Gastroesophageal sphincter (tissue), 4 donors: ENCODE results near the gene PXYLP1. TPM values are rescaled to one million over a fixed set of nuclear protein-coding genes. Genes with fewer than 3 reads are reported as not detected.

ENCODE experiments used
- ATAC-seq: fragments of 150-250 bp; one replicate; pipeline ENCODE4 v1.9.1; 2016; ENCODE audit warnings: mild to moderate bottlenecking, moderate library complexity
- H3K27ac ChIP-seq, 4 donors: fragments of 200-600 bp; sonication (generic) in 3 of 4; 1 replicate in 3 of 4; 2 replicates in 1 of 4; pipeline ENCODE4 v1.5.1; 2016 to 2019
- H3K27me3 ChIP-seq: fragments of 200-600 bp; sonication (generic); one replicate; pipeline ENCODE4 v1.5.1; 2019
- H3K36me3 ChIP-seq, 2 donors: fragments of 200-600 bp; sonication (generic); one replicate each; pipeline ENCODE4 v1.5.1; 2019; ENCODE audit warnings: control low read depth in 1 of 2
- H3K4me1 ChIP-seq, 3 donors: fragments of 200-600 bp; sonication (generic); 1 replicate in 2 of 3; 2 replicates in 1 of 3; pipeline ENCODE4 v1.5.1; 2016 to 2019; ENCODE audit warnings: control low read depth in 2 of 3
- H3K4me3 ChIP-seq, 2 donors: fragments of 200-600 bp; sonication (generic); one replicate each; pipeline ENCODE4 v1.5.1; 2019; ENCODE audit warnings: mild to moderate bottlenecking in 1 of 2, moderate library complexity in 1 of 2
- H3K9me3 ChIP-seq, 3 donors: fragments of 200-600 bp; sonication (generic); one replicate each; pipeline ENCODE4 v1.5.1; 2017 to 2019; ENCODE audit warnings: control low read depth in 2 of 3
- CTCF ChIP-seq, 4 experiments: fragments of 200-600 bp in 2 of 4; fragments of 450-650 bp in 2 of 4; sonication (generic) in 1 of 4; IDR thresholded peaks; one replicate each; pipeline ENCODE4 v1.5.1; 2017 to 2019; ENCODE audit warnings: antibody characterized with exemption in 4 of 4, mild to moderate bottlenecking in 2 of 4, moderate library complexity in 2 of 4
- EP300 ChIP-seq: sonication (generic); formaldehyde crosslinking; IDR thresholded peaks from one replicate; pipeline ENCODE4 v1.6.1; 2017; ENCODE audit warnings: antibody characterized with exemption, mild to moderate bottlenecking
- POLR2A ChIP-seq, 2 donors: fragments of 450-650 bp; IDR thresholded peaks; one replicate each; pipeline ENCODE4 v1.6.1; 2017; ENCODE audit warnings: antibody characterized with exemption in 2 of 2, mild to moderate bottlenecking in 2 of 2, moderate library complexity in 1 of 2
- POLR2AphosphoS5 ChIP-seq: sonication (generic); formaldehyde crosslinking; IDR thresholded peaks from one replicate; pipeline ENCODE4 v1.6.1; 2017; ENCODE audit warnings: antibody characterized with exemption
- WGBS, 2 donors: methylation state at CpG; one replicate each; pipeline ENCODE4 v1.1.5; 2018; ENCODE audit warnings: low coverage in 1 of 2; 5-methylcytosine and 5-hydroxymethylcytosine counted together
- total RNA-seq, 4 donors: library from RNA; depleted of rRNA; stranded (reverse); fragments of >200 nt; gene quantifications; one replicate each; pipeline ENCODE4 v1.1.0, GENCODE V29; 2016

PXYLP1 gene
- total RNA-seq, 4 donors from 2014 or later, result 6.5 to 16.9 (median 10.0) TPM

GRCh38 chr3:141320399-141321108 is 88.9 kb downstream of the PXYLP1 start:
- TF ChIP-seq POLR2AphosphoS5, result no peak
- TF ChIP-seq EP300, result no peak
- TF ChIP-seq POLR2A (IDR thresholded peaks at IDR 0.05), result no peak
- no peaks in the 10 kb centered on the region for H3K4me1 ChIP-seq
- H3K36me3 ChIP-seq, result no peaks in the 10 kb centered on the region
- H3K27ac ChIP-seq, result no peak overlapping the region
- H3K9me3 ChIP-seq, result no peaks in the 10 kb centered on the region
- H3K27me3 ChIP-seq, result no peaks in the 10 kb centered on the region
- no peak overlapping the region for H3K4me3 ChIP-seq
- ATAC-seq, result no peak

GRCh38 chr3:141321109-141321497 is 89.5 kb downstream of the PXYLP1 start:
- Histone ChIP-seq H3K36me3 (no peaks in the 10 kb centered on the region), H3K4me1 (no peaks in the 10 kb centered on the region), H3K4me3 (no peak overlapping the region), H3K27me3 (no peaks in the 10 kb centered on the region), H3K9me3 (no peaks in the 10 kb centered on the region), H3K27ac (no peak overlapping the region)
- WGBS, 2 donors, result 80 to 100% methylated on average over 1 of the region's 1 CpG
- no peak for TF ChIP-seq CTCF (IDR thresholded peaks at IDR 0.05)
- no peak for TF ChIP-seq EP300
- ATAC-seq, result no peak

- no peaks in the 10 kb centered on the region for H3K9me3 ChIP-seq
- H3K36me3 ChIP-seq, result no peaks in the 10 kb centered on the region
- ATAC-seq, result no peak
- WGBS, 2 donors, result 80 to 96% methylated on average over 4 of the region's 4 CpGs
- H3K4me1 ChIP-seq, result no peaks in the 10 kb centered on the region
- no peak for TF ChIP-seq CTCF (IDR thresholded peaks at IDR 0.05)
- TF ChIP-seq POLR2A (IDR thresholded peaks at IDR 0.05), result no peak
- no peak overlapping the region for H3K27ac ChIP-seq
- H3K4me3 ChIP-seq, result no peak overlapping the region
- no peaks in the 10 kb centered on the region for H3K27me3 ChIP-seq
Observed at GRCh38 chr3:141323936-141324704, 92.5 kb downstream of the PXYLP1 start.

GRCh38 chr3:141326123-141326522 is 94.5 kb downstream of the PXYLP1 start:
- Histone ChIP-seq H3K27me3 (no peaks in the 10 kb centered on the region), H3K4me3 (no peak overlapping the region), H3K36me3 (no peaks in the 10 kb centered on the region), H3K9me3 (no peaks in the 10 kb centered on the region), H3K4me1 (no peaks in the 10 kb centered on the region), H3K27ac (no peak overlapping the region)
- TF ChIP-seq CTCF (IDR thresholded peaks at IDR 0.05) (no peak), POLR2A (IDR thresholded peaks at IDR 0.05) (no peak), EP300 (no peak), POLR2AphosphoS5 (no peak)
- no peak for ATAC-seq

GRCh38 chr3:141326626-141327025 is 95.0 kb downstream of the PXYLP1 start:
- Histone ChIP-seq H3K27me3 (no peaks in the 10 kb centered on the region), H3K9me3 (no peaks in the 10 kb centered on the region), H3K4me3 (no peak overlapping the region), H3K27ac (no peak overlapping the region), H3K36me3 (no peaks in the 10 kb centered on the region), H3K4me1 (no peaks in the 10 kb centered on the region)
- TF ChIP-seq CTCF (IDR thresholded peaks at IDR 0.05) (no peak), EP300 (no peak), POLR2A (IDR thresholded peaks at IDR 0.05) (no peak), POLR2AphosphoS5 (no peak)
- 67 to 80% methylated on average over 1 to 3 of the region's 3 CpGs for WGBS, 2 donors
- no peak for ATAC-seq
